Epithelial cell of esophagus (primary cell): Measurements from ENCODE around the gene TOM1L2.

Experiments used
- DNase-seq: peaks from one replicate; pipeline ENCODE4 v3.0.0; 2010; ENCODE audit warnings: low read depth
- H3K4me3 ChIP-seq: 2 replicates; pipeline ENCODE4 v1.5.1; 2011; ENCODE audit warnings: mild to moderate bottlenecking, low read length, control low read depth
- CTCF ChIP-seq: IDR thresholded peaks from 2 replicates; pipeline ENCODE4 v1.5.1; 2011; ENCODE audit warnings: low read depth, mild to moderate bottlenecking, low read length, control low read depth, inconsistent platforms; ENCODE audit not compliant: insufficient read depth; ENCODE audit errors: missing control alignments

The TOM1L2 gene

GRCh38 chr17:17836250-17836817, 135.9 kb downstream of the TOM1L2 start:
- no peak for TF ChIP-seq CTCF
- peak overlapping the region; percentile 74 for H3K4me3 ChIP-seq

GRCh38 chr17:17835415-17836249, 136.6 kb downstream of the TOM1L2 start:
- DNase-seq = no peak
- TF ChIP-seq CTCF = no peak

More at GRCh38 chr17:17836250-17836817, 135.9 kb downstream of the TOM1L2 start:
- peak; percentile 92 for DNase-seq

GRCh38 chr17:17834974-17835373, 137.2 kb downstream of the TOM1L2 start:
- H3K4me3 ChIP-seq = no peak overlapping the region
- no peak for DNase-seq
- TF ChIP-seq CTCF = no peak

More at GRCh38 chr17:17835415-17836249, 136.6 kb downstream of the TOM1L2 start:
- H3K4me3 ChIP-seq = peak overlapping the region; percentile 74

- no peak for TF ChIP-seq CTCF
- DNase-seq = no peak
- H3K4me3 ChIP-seq = no peak overlapping the region
Measured at GRCh38 chr17:17833658-17834357, 138.4 kb downstream of the TOM1L2 start.

GRCh38 chr17:17832032-17832363, 140.2 kb downstream of the TOM1L2 start:
- H3K4me3 ChIP-seq = no peak overlapping the region
- no peak for DNase-seq
- TF ChIP-seq CTCF = no peak

GRCh38 chr17:17831208-17832031, 140.8 kb downstream of the TOM1L2 start:
- H3K4me3 ChIP-seq = no peak overlapping the region
- no peak for TF ChIP-seq CTCF
- no peak for DNase-seq
